Glutamatergic neuron (in vitro differentiated cells): ENCODE measurements around the gene DENND2C. TPM values are rescaled to one million over a fixed set of nuclear protein-coding genes. Genes with fewer than 3 reads are reported as not detected.

Source experiments
- DNase-seq: peaks from one replicate; pipeline ENCODE4 v3.0.0; 2022
- H3K27ac Mint-ChIP-seq: one replicate; pipeline ENCODE4 v1.8.0; 2020; ENCODE audit warnings: mild to moderate bottlenecking, mixed read lengths, inconsistent platforms; ENCODE audit not compliant: unreplicated experiment
- H3K27me3 Mint-ChIP-seq: one replicate; pipeline ENCODE4 v1.8.0; 2020; ENCODE audit warnings: mild to moderate bottlenecking, moderate library complexity, mixed read lengths, inconsistent platforms; ENCODE audit not compliant: unreplicated experiment
- H3K36me3 Mint-ChIP-seq: one replicate; pipeline ENCODE4 v1.8.0; 2020; ENCODE audit warnings: mild to moderate bottlenecking, mixed read lengths, inconsistent platforms; ENCODE audit not compliant: unreplicated experiment
- H3K4me1 Mint-ChIP-seq: one replicate; pipeline ENCODE4 v1.8.0; 2020; ENCODE audit warnings: mild to moderate bottlenecking, low read depth, mixed read lengths, inconsistent platforms; ENCODE audit not compliant: unreplicated experiment
- H3K4me3 Mint-ChIP-seq: one replicate; pipeline ENCODE4 v1.8.0; 2020; ENCODE audit warnings: mild to moderate bottlenecking, mixed read lengths, inconsistent platforms; ENCODE audit not compliant: unreplicated experiment
- H3K9me3 Mint-ChIP-seq: one replicate; pipeline ENCODE4 v1.8.0; 2020; ENCODE audit warnings: mild to moderate bottlenecking, moderate library complexity, mixed read lengths, inconsistent platforms; ENCODE audit not compliant: unreplicated experiment
- CTCF ChIP-seq: fragments of 200-600 bp; sonication (generic); IDR thresholded peaks from one replicate; pipeline ENCODE4 v1.5.0; 2021; ENCODE audit not compliant: partially characterized antibody, unreplicated experiment
- total RNA-seq: library from RNA; stranded (reverse); fragmentation: NEBNext Ultra II Directional; extraction: Animal tissue kit (Norgen Biotek cat#: 25700); gene quantifications from one replicate; pipeline ENCODE4 v1.2.1, GENCODE V29; 2021; ENCODE audit not compliant: unreplicated experiment

DENND2C gene
- total RNA-seq, 1 donor from 2014 or later: 0.54 TPM

GRCh38 chr1:114595602-114596001 is 74.2 kb downstream of the DENND2C start:
- H3K4me1 Mint-ChIP-seq: no peaks in the 10 kb centered on the region
- no peaks in the 10 kb centered on the region for H3K36me3 Mint-ChIP-seq
- H3K27ac Mint-ChIP-seq: no peak overlapping the region

GRCh38 chr1:114594046-114594445 is 75.8 kb downstream of the DENND2C start:
- Mint-ChIP-seq H3K4me3 (no peak overlapping the region), H3K27ac (no peak overlapping the region), H3K4me1 (no peaks in the 10 kb centered on the region), H3K36me3 (no peaks in the 10 kb centered on the region), H3K9me3 (no peaks in the 10 kb centered on the region), H3K27me3 (no peaks in the 10 kb centered on the region)
- DNase-seq: no peak
- TF ChIP-seq CTCF: no peak

More at GRCh38 chr1:114595602-114596001, 74.2 kb downstream of the DENND2C start:
- Mint-ChIP-seq H3K9me3 (no peaks in the 10 kb centered on the region), H3K27me3 (no peaks in the 10 kb centered on the region), H3K4me3 (no peak overlapping the region)
- TF ChIP-seq CTCF: no peak
- DNase-seq: no peak

- no peak overlapping the region for H3K27ac Mint-ChIP-seq
- DNase-seq: no peak
- no peak for TF ChIP-seq CTCF
- no peaks in the 10 kb centered on the region for H3K9me3 Mint-ChIP-seq
- H3K4me3 Mint-ChIP-seq: no peak overlapping the region
- H3K36me3 Mint-ChIP-seq: no peaks in the 10 kb centered on the region
- H3K4me1 Mint-ChIP-seq: no peaks in the 10 kb centered on the region
- no peaks in the 10 kb centered on the region for H3K27me3 Mint-ChIP-seq
Observed at GRCh38 chr1:114589122-114589521, 80.7 kb downstream of the DENND2C start.

- H3K4me1 Mint-ChIP-seq: no peaks in the 10 kb centered on the region
- no peak for TF ChIP-seq CTCF
- H3K4me3 Mint-ChIP-seq: no peak overlapping the region
- no peaks in the 10 kb centered on the region for H3K27me3 Mint-ChIP-seq
- no peak for DNase-seq
- no peak overlapping the region for H3K27ac Mint-ChIP-seq
- no peaks in the 10 kb centered on the region for H3K9me3 Mint-ChIP-seq
- H3K36me3 Mint-ChIP-seq: no peaks in the 10 kb centered on the region
Observed at GRCh38 chr1:114588196-114588689, 81.6 kb downstream of the DENND2C start.

- H3K4me3 Mint-ChIP-seq: no peak overlapping the region
- no peaks in the 10 kb centered on the region for H3K4me1 Mint-ChIP-seq
- H3K9me3 Mint-ChIP-seq: peaks cover under 1% of the 10 kb centered on the region
- H3K27me3 Mint-ChIP-seq: peaks cover 2% of the 10 kb centered on the region
- no peak overlapping the region for H3K27ac Mint-ChIP-seq
- DNase-seq: no peak
- TF ChIP-seq CTCF: no peak
- H3K36me3 Mint-ChIP-seq: no peaks in the 10 kb centered on the region
Observed at GRCh38 chr1:114587203-114587991, 82.5 kb downstream of the DENND2C start.
